Measurements from ENCODE around the gene SYNRG. TPM values are rescaled to one million over a fixed set of nuclear protein-coding genes. Genes with fewer than 3 reads are reported as not detected.
A peak's percentile ranks its signal among the peaks of the same experiment; 100 is the strongest.

Gene SYNRG
- total and polyA plus RNA-seq, 2 donors (not counting 3 experiments of a cell fraction or from before 2014, with no cell fraction given), result 15.3 to 42.2 TPM

GRCh38 chr17:37492167-37492566, 117.1 kb downstream of the SYNRG start:
- BruUV-seq (replicated peaks), result no TSS peak
- FAIRE-seq (no peak), DNase-seq (ENCODE audit: low read depth, low spot score) (peak; percentile 8)
- H3K4me2 ChIP-seq (ENCODE audit: insufficient read depth, low read length), result peak overlapping the region; percentile 94
- no peaks in the 10 kb centered on the region for H3K27me3 ChIP-seq (ENCODE audit: control insufficient read depth in 2 of 2, insufficient read depth in 2 of 2, low read length in 2 of 2)
- H4K20me1 ChIP-seq (replicated peaks; ENCODE audit: control insufficient read depth, extremely low read depth, insufficient read depth, low read length), result peaks cover 2% of the 10 kb centered on the region
- H3K9me3 ChIP-seq (replicated peaks; ENCODE audit: control insufficient read depth, insufficient read depth, low read length), result no peaks in the 10 kb centered on the region
- peaks cover 62% of the 10 kb centered on the region for H3K79me2 ChIP-seq (ENCODE audit: control insufficient read depth, insufficient read depth, low read length)
- dilution Hi-C loops (cut with MboI; ENCODE audit: extremely low pct_ligation_motif_present, low sequenced_read_pairs) (no loop called here), intact Hi-C loops (cut with micrococcal nuclease) (no loop called here)
- H3K9me1 ChIP-seq (replicated peaks; ENCODE audit: control insufficient read depth, extremely low read depth, insufficient read depth, low read length), result no peaks in the 10 kb centered on the region
- H3K4me1 ChIP-seq (ENCODE audit: control insufficient read depth, extremely low read depth, insufficient read depth, low read length), result peaks cover 34% of the 10 kb centered on the region
- H3K27ac ChIP-seq (ENCODE audit: insufficient read depth, low read depth, low read length), result peak overlapping the region; percentile 67
- ChIA-PET CTCF (no interaction called here), POLR2A (no interaction called here)
- TF ChIP-seq GATA2 (IDR thresholded peaks at IDR 0.05; ENCODE audit: insufficient read depth, insufficient read length, low read depth, low read length) (no peak), FOS (IDR thresholded peaks at IDR 0.05; ENCODE audit: borderline replicate concordance, insufficient read depth, low read length) (no peak), MAX (IDR thresholded peaks at IDR 0.05; ENCODE audit: insufficient read depth, insufficient read length) (no peak), EZH2 (IDR thresholded peaks at IDR 0.05; ENCODE audit: borderline replicate concordance, low read depth, low read length, severe bottlenecking) (no peak), MYC (IDR thresholded peaks at IDR 0.05; ENCODE audit: low read depth, low read length) (no peak), POLR2A (IDR thresholded peaks at IDR 0.05; ENCODE audit: low read depth, low read length) (no peak), JUN (IDR thresholded peaks at IDR 0.05; ENCODE audit: borderline replicate concordance, insufficient read depth, insufficient read length, low read depth) (no peak), POLR2AphosphoS5 (IDR thresholded peaks at IDR 0.05; ENCODE audit: insufficient read depth, low read depth, low read length) (no peak)
- TF ChIP-seq, protein P1, sequence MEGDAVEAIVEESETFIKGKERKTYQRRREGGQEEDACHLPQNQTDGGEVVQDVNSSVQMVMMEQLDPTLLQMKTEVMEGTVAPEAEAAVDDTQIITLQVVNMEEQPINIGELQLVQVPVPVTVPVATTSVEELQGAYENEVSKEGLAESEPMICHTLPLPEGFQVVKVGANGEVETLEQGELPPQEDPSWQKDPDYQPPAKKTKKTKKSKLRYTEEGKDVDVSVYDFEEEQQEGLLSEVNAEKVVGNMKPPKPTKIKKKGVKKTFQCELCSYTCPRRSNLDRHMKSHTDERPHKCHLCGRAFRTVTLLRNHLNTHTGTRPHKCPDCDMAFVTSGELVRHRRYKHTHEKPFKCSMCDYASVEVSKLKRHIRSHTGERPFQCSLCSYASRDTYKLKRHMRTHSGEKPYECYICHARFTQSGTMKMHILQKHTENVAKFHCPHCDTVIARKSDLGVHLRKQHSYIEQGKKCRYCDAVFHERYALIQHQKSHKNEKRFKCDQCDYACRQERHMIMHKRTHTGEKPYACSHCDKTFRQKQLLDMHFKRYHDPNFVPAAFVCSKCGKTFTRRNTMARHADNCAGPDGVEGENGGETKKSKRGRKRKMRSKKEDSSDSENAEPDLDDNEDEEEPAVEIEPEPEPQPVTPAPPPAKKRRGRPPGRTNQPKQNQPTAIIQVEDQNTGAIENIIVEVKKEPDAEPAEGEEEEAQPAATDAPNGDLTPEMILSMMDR (IDR thresholded peaks at IDR 0.05; ENCODE audit: extremely low read depth in 1 of 2, insufficient read depth in 1 of 2, low read depth in 1 of 2, low read length in 2 of 2), result no peak
- H3K9ac ChIP-seq (replicated peaks; ENCODE audit: extremely low read depth, insufficient read depth, low read length), result peak overlapping the region; percentile 56
- H2AFZ ChIP-seq (ENCODE audit: low read depth, low read length), result no peak overlapping the region
- no peaks in the 10 kb centered on the region for H3K36me3 ChIP-seq (ENCODE audit: control insufficient read depth in 2 of 2, extremely low read depth in 1 of 2, insufficient read depth in 2 of 2, low read length in 2 of 2)
- peak overlapping the region in 1 of 3 experiments; percentile 82 for H3K4me3 ChIP-seq (replicated peaks in 1 of 3; ENCODE audit: insufficient read depth in 1 of 3, low read depth in 1 of 3, low read length in 3 of 3)

All from endothelial cell of umbilical vein (primary cell).